Thymus (tissue), 11 donors: ENCODE data around the gene CBL. TPM values are rescaled to one million over a fixed set of nuclear protein-coding genes. Genes with fewer than 3 reads are reported as not detected.

Experiments used
- DNase-seq, 9 donors: peaks; one replicate each; pipeline ENCODE4 v3.0.0-alpha.2; 2013; ENCODE audit warnings: low spot score in 9 of 9, low read depth in 6 of 9, missing footprints in 1 of 9
- H3K27ac ChIP-seq, 2 donors: one replicate each; pipeline ENCODE4 v1.5.1; 2013; ENCODE audit warnings: control low read depth in 1 of 2, low read depth in 1 of 2, low read length in 1 of 2, mild to moderate bottlenecking in 1 of 2, moderate library complexity in 1 of 2
- H3K27me3 ChIP-seq, 2 donors: one replicate each; pipeline ENCODE4 v1.5.1; 2013; ENCODE audit warnings: low read length in 1 of 2; ENCODE audit not compliant: control insufficient read depth in 2 of 2, insufficient read depth in 1 of 2
- H3K36me3 ChIP-seq, 2 donors: one replicate each; pipeline ENCODE4 v1.5.1; 2013; ENCODE audit warnings: low read length in 1 of 2, mild to moderate bottlenecking in 1 of 2, moderate library complexity in 1 of 2; ENCODE audit not compliant: control insufficient read depth in 2 of 2, insufficient read depth in 2 of 2
- H3K4me1 ChIP-seq, 2 donors: one replicate each; pipeline ENCODE4 v1.5.1; 2013; ENCODE audit warnings: low read length in 2 of 2; ENCODE audit not compliant: control insufficient read depth in 2 of 2, insufficient read depth in 2 of 2
- H3K4me3 ChIP-seq, 2 donors: one replicate each; pipeline ENCODE4 v1.5.1; 2013; ENCODE audit warnings: low read length in 2 of 2, control low read depth in 1 of 2, mild to moderate bottlenecking in 1 of 2
- H3K9me3 ChIP-seq, 2 donors: one replicate each; pipeline ENCODE4 v1.5.1; 2013; ENCODE audit warnings: low read length in 1 of 2, mild to moderate bottlenecking in 1 of 2; ENCODE audit not compliant: control insufficient read depth in 2 of 2, insufficient read depth in 1 of 2
- WGBS: extraction: QIAGEN DNeasy Blood & Tissue Kit; methylation state at CpG from one replicate; pipeline ENCODE4 v1.1.7; 2013; 5-methylcytosine and 5-hydroxymethylcytosine counted together
- polyA plus RNA-seq: library from polyadenylated mRNA; stranded (reverse); fragments of 200-250 nt; gene quantifications from one replicate; pipeline ENCODE4 v1.2.3, GENCODE V29; 2013
- total RNA-seq: library from RNA; stranded (reverse); fragments of 120-200 nt; gene quantifications from one replicate; pipeline ENCODE4 v1.2.4, GENCODE V29; 2013
- donor health status: healthy.

CBL gene
- total and polyA plus RNA-seq, 2 donors: 9.2 to 21.9 TPM

GRCh38 chr11:119266063-119266462 lies 59.9 kb downstream of the CBL start:
- WGBS: 51% methylated on average over 3 of the region's 3 CpGs
- no peaks in the 10 kb centered on the region for H3K9me3 ChIP-seq
- H3K36me3 ChIP-seq: peaks cover 0 to 2% of the 10 kb centered on the region in 2 donors
- H3K27ac ChIP-seq: no peak overlapping the region
- peaks cover 21 to 34% of the 10 kb centered on the region in 2 donors for H3K4me1 ChIP-seq
- no peak for DNase-seq
- H3K4me3 ChIP-seq: no peak overlapping the region
- H3K27me3 ChIP-seq: no peaks in the 10 kb centered on the region

DNA sequence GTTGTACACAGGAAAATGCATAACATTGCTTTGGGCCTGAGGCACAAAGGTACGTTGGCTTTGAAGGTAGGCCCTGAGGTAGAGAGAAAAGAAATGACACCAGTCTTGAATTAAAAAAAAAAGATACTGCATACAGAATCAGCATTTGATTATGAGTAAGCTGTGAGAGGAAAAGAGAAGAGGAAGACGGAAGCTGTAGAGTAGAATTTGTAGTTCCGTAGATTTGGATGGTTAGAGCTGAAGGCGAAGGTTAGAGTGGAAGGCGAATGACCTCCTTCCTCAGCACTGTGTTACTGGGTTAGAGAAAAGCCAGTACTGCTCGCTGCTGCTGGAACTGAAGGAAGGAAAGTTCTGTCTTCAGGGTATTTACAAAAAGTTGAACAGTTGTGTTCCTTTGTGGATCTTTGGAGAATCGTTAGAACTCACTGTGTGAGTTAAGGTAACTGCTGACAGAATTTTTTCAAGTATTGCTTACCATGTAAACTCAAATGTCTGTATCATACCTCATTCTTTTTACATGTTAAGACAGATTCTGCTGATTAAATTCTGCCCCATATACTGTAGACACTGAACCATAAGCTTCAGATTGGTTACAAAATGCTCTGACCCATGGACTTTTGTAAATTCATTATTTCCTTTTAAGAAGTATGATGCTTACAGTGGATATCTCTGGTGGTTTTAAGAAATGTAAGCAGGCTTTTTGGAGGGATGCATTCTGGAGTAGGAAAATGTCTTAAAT lies 60.5 kb downstream of the CBL start:
- H3K4me1 ChIP-seq: peaks cover 21 to 34% of the 10 kb centered on the region in 2 donors
- no peaks in the 10 kb centered on the region for H3K9me3 ChIP-seq
- H3K36me3 ChIP-seq: peaks cover 0 to 4% of the 10 kb centered on the region in 2 donors
- 89% methylated on average over 7 of the region's 7 CpGs for WGBS
- H3K27me3 ChIP-seq: no peaks in the 10 kb centered on the region
- no peak overlapping the region for H3K4me3 ChIP-seq
- DNase-seq: no peak
- H3K27ac ChIP-seq: peak overlapping the region in 1 of 2 donors; percentile 60

- Histone ChIP-seq H3K36me3 (peaks cover 0 to 11% of the 10 kb centered on the region in 2 donors), H3K9me3 (no peaks in the 10 kb centered on the region), H3K27me3 (no peaks in the 10 kb centered on the region), H3K4me1 (peaks cover 18 to 30% of the 10 kb centered on the region in 2 donors), H3K4me3 (no peak overlapping the region), H3K27ac (no peak overlapping the region)
- WGBS: 93% methylated on average over 5 of the region's 5 CpGs
- DNase-seq: no peak
Measured at GRCh38 chr11:119267645-119268044, 61.5 kb downstream of the CBL start.

DNA sequence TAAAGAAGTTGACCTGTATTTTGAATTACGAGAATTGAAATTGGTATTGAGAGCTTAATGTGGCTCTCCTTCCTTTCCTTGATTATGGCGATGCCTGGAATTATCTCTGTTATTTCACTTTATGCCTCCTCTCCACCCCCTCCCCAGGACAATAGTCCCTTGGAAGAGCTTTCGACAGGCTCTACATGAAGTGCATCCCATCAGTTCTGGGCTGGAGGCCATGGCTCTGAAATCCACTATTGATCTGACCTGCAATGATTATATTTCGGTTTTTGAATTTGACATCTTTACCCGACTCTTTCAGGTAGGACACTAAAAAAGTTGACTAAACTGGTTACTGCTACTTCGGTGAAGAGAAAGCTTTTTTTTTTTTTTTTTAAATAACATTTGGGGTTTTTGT lies 67.6 kb downstream of the CBL start:
- no peaks in the 10 kb centered on the region for H3K4me1 ChIP-seq
- H3K27ac ChIP-seq: no peak overlapping the region
- no peaks in the 10 kb centered on the region for H3K9me3 ChIP-seq
- no peaks in the 10 kb centered on the region for H3K27me3 ChIP-seq
- WGBS: 98% methylated on average over 6 of the region's 6 CpGs
- DNase-seq: no peak
- no peak overlapping the region for H3K4me3 ChIP-seq
- H3K36me3 ChIP-seq: peaks cover 26 to 64% of the 10 kb centered on the region in 2 donors

DNA sequence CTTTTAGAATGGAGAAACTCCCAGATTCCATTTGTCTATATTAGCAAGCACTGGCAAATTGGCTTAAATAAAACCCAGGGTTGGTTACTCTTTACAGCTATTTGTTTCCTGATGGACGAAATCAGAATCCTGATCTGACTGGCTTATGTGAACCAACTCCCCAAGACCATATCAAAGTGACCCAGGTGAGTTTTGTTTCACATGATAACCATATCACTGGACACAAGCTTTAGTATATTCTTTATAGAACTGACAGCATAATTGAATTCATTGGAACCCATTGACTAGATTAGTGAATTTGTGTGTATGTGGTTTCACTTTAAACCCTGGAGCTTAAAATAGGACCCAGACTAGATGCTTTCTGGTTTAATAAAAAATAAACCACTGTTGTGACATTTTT lies 71.5 kb downstream of the CBL start:
- Histone ChIP-seq H3K27ac (no peak overlapping the region), H3K4me1 (no peaks in the 10 kb centered on the region), H3K36me3 (peaks cover 34 to 67% of the 10 kb centered on the region in 2 donors), H3K9me3 (no peaks in the 10 kb centered on the region), H3K4me3 (no peak overlapping the region), H3K27me3 (no peaks in the 10 kb centered on the region)
- DNase-seq: no peak
- WGBS: 99% methylated on average over 1 of the region's 1 CpG

DNA sequence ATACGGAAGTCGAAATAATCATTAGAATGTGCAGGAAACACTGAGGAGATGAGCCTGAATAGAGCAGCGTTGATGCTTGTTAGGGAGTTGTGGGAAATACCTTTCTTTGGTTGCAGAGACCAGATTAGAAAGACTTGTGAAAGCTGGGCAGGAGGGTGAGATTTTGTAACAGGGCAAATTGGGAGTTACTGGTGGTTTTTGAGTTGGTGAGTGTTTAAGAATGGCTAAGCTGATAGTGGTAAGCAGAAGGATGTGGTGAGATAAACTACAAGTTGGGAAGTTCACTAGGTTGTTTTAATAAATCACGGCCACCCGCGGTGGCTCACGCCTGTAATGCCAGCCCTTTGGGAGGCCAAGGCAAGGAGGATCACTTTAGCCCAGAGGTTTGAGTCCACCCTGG lies 76.4 kb downstream of the CBL start:
- H3K4me3 ChIP-seq: no peak overlapping the region
- peaks cover 34 to 51% of the 10 kb centered on the region in 2 donors for H3K36me3 ChIP-seq
- peaks cover 0 to 8% of the 10 kb centered on the region in 2 donors for H3K4me1 ChIP-seq
- no peak for DNase-seq
- no peaks in the 10 kb centered on the region for H3K9me3 ChIP-seq
- no peak overlapping the region for H3K27ac ChIP-seq
- H3K27me3 ChIP-seq: no peaks in the 10 kb centered on the region
- 88% methylated on average over 7 of the region's 7 CpGs for WGBS

DNA sequence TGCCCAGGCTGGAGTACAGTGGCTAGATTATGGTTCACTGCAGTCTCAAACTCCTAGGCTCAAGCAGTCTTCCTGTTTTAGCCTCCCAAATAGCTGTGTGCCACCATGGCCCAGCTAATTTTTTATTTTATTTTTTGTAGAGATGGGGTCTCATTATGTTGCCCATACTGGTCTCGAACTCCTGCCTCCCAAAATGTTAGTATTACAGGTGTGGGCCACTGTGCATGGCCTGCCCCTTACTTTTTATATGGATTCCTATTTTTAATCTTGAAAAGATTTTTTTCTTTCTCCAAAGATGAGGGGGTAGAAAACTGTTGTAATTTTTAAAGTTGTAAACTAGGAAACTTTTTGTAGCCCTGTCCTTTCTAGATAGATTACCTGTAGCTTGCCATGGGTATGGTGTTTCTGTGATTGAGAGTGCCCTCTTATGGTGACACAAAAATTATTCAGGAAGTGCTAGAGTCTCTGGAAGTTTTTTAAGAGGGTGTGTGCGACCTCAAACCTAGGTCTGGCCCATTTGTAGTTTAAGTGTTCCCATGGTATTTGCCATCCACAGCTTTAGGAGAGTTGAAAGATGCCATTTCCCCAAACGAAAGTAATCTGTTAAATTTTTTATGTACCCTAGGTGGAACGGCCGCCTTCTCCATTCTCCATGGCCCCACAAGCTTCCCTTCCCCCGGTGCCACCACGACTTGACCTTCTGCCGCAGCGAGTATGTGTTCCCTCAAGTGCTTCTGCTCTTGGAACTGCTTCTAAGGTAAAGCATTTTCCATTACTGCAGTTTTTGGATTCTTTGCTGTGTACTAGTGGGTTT lies 78.4 kb downstream of the CBL start:
- H3K4me3 ChIP-seq: no peak overlapping the region
- H3K27ac ChIP-seq: peak overlapping the region; percentile 20 to 31
- H3K9me3 ChIP-seq: no peaks in the 10 kb centered on the region
- 80% methylated on average over 9 of the region's 9 CpGs for WGBS
- H3K27me3 ChIP-seq: no peaks in the 10 kb centered on the region
- H3K4me1 ChIP-seq: peaks cover 0 to 8% of the 10 kb centered on the region in 2 donors
- peaks cover 28 to 49% of the 10 kb centered on the region in 2 donors for H3K36me3 ChIP-seq
- peak in 6 of 9 donors; percentile 50 to 87 (median 61) for DNase-seq

DNA sequence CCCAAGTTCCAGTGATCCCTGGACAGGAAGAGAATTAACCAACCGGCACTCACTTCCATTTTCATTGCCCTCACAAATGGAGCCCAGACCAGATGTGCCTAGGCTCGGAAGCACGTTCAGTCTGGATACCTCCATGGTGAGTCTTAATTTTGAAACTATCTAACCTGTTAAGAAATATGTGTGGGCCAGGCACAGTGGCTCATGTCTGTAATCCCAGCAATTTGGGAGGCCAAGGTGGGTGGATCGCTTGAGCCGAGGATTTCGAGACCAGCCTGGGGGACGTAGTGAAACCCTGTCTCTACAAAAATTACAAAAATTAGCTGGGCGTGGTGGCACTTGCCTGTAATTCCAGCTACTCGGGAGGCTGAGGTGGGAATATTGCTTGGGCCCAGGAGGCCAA lies 79.3 kb downstream of the CBL start:
- Histone ChIP-seq H3K4me3 (no peak overlapping the region), H3K27ac (no peak overlapping the region), H3K27me3 (no peaks in the 10 kb centered on the region), H3K4me1 (peaks cover 0 to 8% of the 10 kb centered on the region in 2 donors), H3K36me3 (peaks cover 37 to 54% of the 10 kb centered on the region in 2 donors), H3K9me3 (peaks cover 0 to 9% of the 10 kb centered on the region in 2 donors)
- WGBS: 97% methylated on average over 9 of the region's 9 CpGs
- no peak for DNase-seq

- 95% methylated on average over 3 of the region's 3 CpGs for WGBS
- Histone ChIP-seq H3K4me1 (peaks cover 0 to 8% of the 10 kb centered on the region in 2 donors), H3K27me3 (no peaks in the 10 kb centered on the region), H3K9me3 (peaks cover 7 to 20% of the 10 kb centered on the region in 2 donors), H3K36me3 (peaks cover 48 to 65% of the 10 kb centered on the region in 2 donors), H3K27ac (no peak overlapping the region), H3K4me3 (no peak overlapping the region)
- no peak for DNase-seq
Measured at GRCh38 chr11:119288219-119288618, 82.1 kb downstream of the CBL start.
